ENCODE results near the gene SMG6. TPM values are rescaled to one million over a fixed set of nuclear protein-coding genes. Genes with fewer than 3 reads are reported as not detected.
A peak's percentile ranks its signal among the peaks of the same experiment; 100 is the strongest.

SMG6 gene
- total and polyA plus RNA-seq, 2 of the 8 experiments (the other 6 are each of a cell fraction or from before 2014, with no cell fraction given): 18.5 to 25.2 TPM

GRCh38 chr17:2120586-2121335 is 182.8 kb downstream of the SMG6 start:
- no peaks in the 10 kb centered on the region for H3K9me3 ChIP-seq (ENCODE audit: insufficient read depth in 2 of 2, low read depth in 1 of 2, low read length in 1 of 2)
- 94% methylated on average over 8 of the region's 8 CpGs; no CpG with 5 or more reads in 1 of the 2 experiments for WGBS, 2 experiments (ENCODE audit: extremely low coverage in 1 of 2, insufficient coverage in 1 of 2, insufficient read length in 1 of 2, insufficient replicate concordance in 2 of 2, low coverage in 1 of 2, low lambda C conversion rate in 2 of 2, missing lambda C conversion rate in 1 of 2)
- H3K4me2 ChIP-seq (ENCODE audit: insufficient read depth in 1 of 2, low read depth in 2 of 2, low read length in 2 of 2): no peak overlapping the region
- ChIA-PET CTCF (ENCODE audit: partially characterized antibody) (interaction anchor here (0.7 to 3.0 kb wide), 11 partner anchors 8 to 162 kb away, joined by 3 to 9 read pairs (median 5); no protein-coding TSS in a partner anchor), POLR2A (ENCODE audit: partially characterized antibody) (no interaction called here)
- DNase-seq (ENCODE audit: low read depth in 1 of 2, low spot score in 2 of 2): no peak
- H2BK5ac ChIP-seq (ENCODE audit: low read depth, low read length): no peak overlapping the region
- no peak overlapping the region for H4K91ac ChIP-seq (replicated peaks; ENCODE audit: insufficient read length, low read length)
- H3K4me3 ChIP-seq (ENCODE audit: extremely low read depth in 1 of 4, insufficient read depth in 2 of 4, low read depth in 3 of 4, low read length in 4 of 4): no peak overlapping the region
- no peak overlapping the region for H2AK5ac ChIP-seq (ENCODE audit: low read depth, low read length)
- H3K79me1 ChIP-seq (ENCODE audit: low read depth, low read length): no peaks in the 10 kb centered on the region; the same call in 1 of the 2 replicates
- no peak overlapping the region for H4K5ac ChIP-seq (ENCODE audit: insufficient read length, low read depth, low read length)
- H3K36me3 ChIP-seq (ENCODE audit: control insufficient read depth in 2 of 4, insufficient read depth in 4 of 4, low read length in 3 of 4): no peaks in the 10 kb centered on the region
- H2BK15ac ChIP-seq (ENCODE audit: low read length): no peak overlapping the region
- H3K4me1 ChIP-seq (replicated peaks in 1 of 4; ENCODE audit: control insufficient read depth in 3 of 4, insufficient read depth in 4 of 4, low read length in 3 of 4): peaks cover 3 to 17% (median 7%) of the 10 kb centered on the region in 4 experiments
- no peak overlapping the region for H4K8ac ChIP-seq (ENCODE audit: extremely low read depth, insufficient read depth, low read length)
- no peak overlapping the region for H3K56ac ChIP-seq (replicated peaks; ENCODE audit: insufficient read length, low read depth, low read length)
- H3K79me2 ChIP-seq (ENCODE audit: control insufficient read depth in 1 of 2, insufficient read depth in 2 of 2, low read length in 2 of 2): no peaks in the 10 kb centered on the region
- H3K23ac ChIP-seq (ENCODE audit: insufficient read length): no peak overlapping the region
- no peak overlapping the region for H2BK20ac ChIP-seq (ENCODE audit: low read length)
- 0 out of 2 replicates have a peak, but pooled peaks cover 1% of the 10 kb centered on the region for H3K23me2 ChIP-seq (ENCODE audit: low read depth, low read length)
- H3K27me3 ChIP-seq (replicated peaks in 1 of 4; ENCODE audit: control insufficient read depth in 3 of 4, extremely low read depth in 1 of 4, insufficient read depth in 3 of 4, low read length in 3 of 4): no peaks in the 10 kb centered on the region
- TF ChIP-seq MAFK (IDR thresholded peaks at IDR 0.05; ENCODE audit: low read depth, low read length): peak; percentile 10; the same call in 1 of the 2 replicates
- TF ChIP-seq USF2 (IDR thresholded peaks at IDR 0.05; ENCODE audit: low read length): no peak
- no peak for TF ChIP-seq CEBPB (IDR thresholded peaks at IDR 0.05; ENCODE audit: low read depth, low read length)
- FAIRE-seq: no peak
- no peak overlapping the region for H2BK120ac ChIP-seq (replicated peaks; ENCODE audit: low read depth, low read length)
- no peak overlapping the region for H2BK12ac ChIP-seq (ENCODE audit: low read depth, low read length)
- H3K14ac ChIP-seq (ENCODE audit: insufficient read length): no peak overlapping the region
- H3K27ac ChIP-seq (ENCODE audit: low read depth, low read length): no peak overlapping the region
- H4K20me1 ChIP-seq (replicated peaks in 1 of 2; ENCODE audit: control insufficient read depth in 1 of 2, insufficient read depth in 2 of 2, low read length in 2 of 2): peaks cover 0 to 2% of the 10 kb centered on the region in 2 experiments
- no peak overlapping the region for H3K9ac ChIP-seq (replicated peaks in 1 of 4; ENCODE audit: extremely low read depth in 1 of 4, low read depth in 3 of 4, low read length in 3 of 4)
- H3K18ac ChIP-seq (ENCODE audit: extremely low read depth, low read length): no peak overlapping the region
- H2AFZ ChIP-seq (ENCODE audit: low read length): no peak overlapping the region
- H3K4ac ChIP-seq (replicated peaks; ENCODE audit: insufficient read length, low read depth, low read length): no peak overlapping the region
